Transverse colon (tissue), 4 donors: ENCODE data around the gene SMC3. TPM values are rescaled to one million over a fixed set of nuclear protein-coding genes. Genes with fewer than 3 reads are reported as not detected.

ENCODE experiments used
- DNase-seq: peaks from one replicate; pipeline ENCODE4 v3.0.0-alpha.2; 2019
- H3K27ac ChIP-seq, 4 donors: fragments of 200-600 bp; sonication (generic); 2 replicates each; pipeline ENCODE4 v1.5.1; 2016 to 2018; ENCODE audit warnings: inconsistent platforms in 4 of 4
- H3K27me3 ChIP-seq: fragments of 200-600 bp; sonication (generic); 2 replicates; pipeline ENCODE4 v1.5.1; 2017; ENCODE audit warnings: inconsistent platforms
- H3K36me3 ChIP-seq, 4 donors: fragments of 200-600 bp; sonication (generic); 2 replicates each; pipeline ENCODE4 v1.5.1; 2017 to 2019; ENCODE audit warnings: inconsistent platforms in 4 of 4
- H3K4me1 ChIP-seq, 4 donors: fragments of 200-600 bp; sonication (generic); 2 replicates each; pipeline ENCODE4 v1.5.1; 2017 to 2020; ENCODE audit warnings: inconsistent platforms in 4 of 4
- H3K4me3 ChIP-seq, 4 donors: fragments of 200-600 bp; sonication (generic); 1 replicate in 1 of 4; 2 replicates in 3 of 4; pipeline versions ENCODE4 v1.5.1 to v1.6.1; 2017 to 2019; ENCODE audit warnings: inconsistent platforms in 4 of 4
- H3K9me3 ChIP-seq, 2 donors: fragments of 200-600 bp; sonication (generic); 2 replicates each; pipeline ENCODE4 v1.5.1; 2017 to 2019; ENCODE audit warnings: inconsistent platforms in 2 of 2
- EP300 ChIP-seq: sonication (generic); formaldehyde crosslinking; IDR thresholded peaks from one replicate; pipeline ENCODE4 v1.6.1; 2017; ENCODE audit warnings: antibody characterized with exemption, low read depth
- POLR2A ChIP-seq: fragments of 450-650 bp; IDR thresholded peaks from one replicate; pipeline ENCODE4 v1.6.1; 2016; ENCODE audit warnings: antibody characterized with exemption, mild to moderate bottlenecking, moderate library complexity
- POLR2AphosphoS5 ChIP-seq, 3 donors: sonication (generic); formaldehyde crosslinking; IDR thresholded peaks; one replicate each; pipeline ENCODE4 v1.6.1; 2016; ENCODE audit warnings: antibody characterized with exemption in 3 of 3
- WGBS, 2 donors: methylation state at CpG; one replicate each; pipeline ENCODE4 v1.1.5; 2018; ENCODE audit warnings: low coverage in 1 of 2; 5-methylcytosine and 5-hydroxymethylcytosine counted together
- in situ Hi-C, 4 donors: fragments of 200-750 bp; cut with MboI; loops; one replicate each; pipeline versions ENCODE4 v1.15.0 to v1.15.1; 2017; ENCODE audit warnings: low sequenced_read_pairs in 3 of 4, low pct_ligation_motif_present in 1 of 4, low pct_unique_long_range_greater_than_20kb in 1 of 4
- intact Hi-C: fragments of 100-400 bp; cut with DNase I; formaldehyde crosslinking; loops from one replicate; pipeline ENCODE4 v1.15.1; 2023; ENCODE audit warnings: low total_unique reads
- total RNA-seq, 4 donors: library from RNA; depleted of rRNA; stranded (reverse); fragments of >200 nt; gene quantifications; one replicate each; pipeline ENCODE4 v1.1.0, GENCODE V29; 2016
- TF ChIP-seq, protein P1 (sequence below), 5 experiments: fragments of 200-600 bp in 3 of 5; fragments of 450-650 bp in 2 of 5; sonication (generic) in 3 of 5; IDR thresholded peaks; 1 replicate in 2 of 5; 2 replicates in 3 of 5; pipeline ENCODE4 v1.5.1; 2016 to 2017; ENCODE audit warnings: antibody characterized with exemption in 5 of 5, inconsistent platforms in 3 of 5, mild to moderate bottlenecking in 2 of 5, moderate library complexity in 1 of 5

The SMC3 gene
- total RNA-seq, 4 donors from 2014 or later = 16.8 to 31.9 (median 21.1) TPM

DNA sequence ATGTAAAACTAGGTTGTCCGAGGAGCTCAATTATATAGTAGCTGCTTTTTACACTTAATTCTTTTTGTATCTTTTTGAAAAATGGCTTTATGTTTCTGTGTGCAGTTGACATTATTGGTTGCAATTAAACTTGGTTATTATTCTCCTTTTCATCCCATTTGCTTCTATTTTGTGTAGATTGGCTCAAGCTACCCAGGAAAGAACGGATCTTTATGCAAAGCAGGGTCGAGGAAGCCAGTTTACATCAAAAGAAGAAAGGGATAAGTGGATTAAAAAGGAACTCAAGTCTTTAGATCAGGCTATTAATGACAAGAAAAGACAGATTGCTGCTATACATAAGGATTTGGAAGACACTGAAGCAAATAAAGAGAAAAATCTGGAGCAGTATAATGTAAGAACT, 16.5 kb downstream of the SMC3 start:
- H3K4me3 ChIP-seq = no peak overlapping the region
- in situ Hi-C loops (loop anchor here in 1 of 4 donors (25.0 kb wide), 1 partner anchor 328 kb away; the partner anchor contains the start of genes BBIP1 and SHOC2), intact Hi-C loops (no loop called here)
- H3K27me3 ChIP-seq = no peaks in the 10 kb centered on the region
- TF ChIP-seq POLR2A = no peak
- TF ChIP-seq POLR2AphosphoS5 (IDR thresholded peaks at IDR 0.05) = no peak
- TF ChIP-seq, protein P1, sequence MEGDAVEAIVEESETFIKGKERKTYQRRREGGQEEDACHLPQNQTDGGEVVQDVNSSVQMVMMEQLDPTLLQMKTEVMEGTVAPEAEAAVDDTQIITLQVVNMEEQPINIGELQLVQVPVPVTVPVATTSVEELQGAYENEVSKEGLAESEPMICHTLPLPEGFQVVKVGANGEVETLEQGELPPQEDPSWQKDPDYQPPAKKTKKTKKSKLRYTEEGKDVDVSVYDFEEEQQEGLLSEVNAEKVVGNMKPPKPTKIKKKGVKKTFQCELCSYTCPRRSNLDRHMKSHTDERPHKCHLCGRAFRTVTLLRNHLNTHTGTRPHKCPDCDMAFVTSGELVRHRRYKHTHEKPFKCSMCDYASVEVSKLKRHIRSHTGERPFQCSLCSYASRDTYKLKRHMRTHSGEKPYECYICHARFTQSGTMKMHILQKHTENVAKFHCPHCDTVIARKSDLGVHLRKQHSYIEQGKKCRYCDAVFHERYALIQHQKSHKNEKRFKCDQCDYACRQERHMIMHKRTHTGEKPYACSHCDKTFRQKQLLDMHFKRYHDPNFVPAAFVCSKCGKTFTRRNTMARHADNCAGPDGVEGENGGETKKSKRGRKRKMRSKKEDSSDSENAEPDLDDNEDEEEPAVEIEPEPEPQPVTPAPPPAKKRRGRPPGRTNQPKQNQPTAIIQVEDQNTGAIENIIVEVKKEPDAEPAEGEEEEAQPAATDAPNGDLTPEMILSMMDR (IDR thresholded peaks at IDR 0.05) = no peak
- no peak for TF ChIP-seq EP300
- H3K4me1 ChIP-seq = no peaks in the 10 kb centered on the region
- WGBS, 2 donors = 88 to 95% methylated on average over 3 of the region's 3 CpGs
- no peaks in the 10 kb centered on the region for H3K9me3 ChIP-seq
- no peak overlapping the region for H3K27ac ChIP-seq
- no peak for DNase-seq
- H3K36me3 ChIP-seq = peaks cover 0 to 77% (median 34%) of the 10 kb centered on the region in 4 donors

DNA sequence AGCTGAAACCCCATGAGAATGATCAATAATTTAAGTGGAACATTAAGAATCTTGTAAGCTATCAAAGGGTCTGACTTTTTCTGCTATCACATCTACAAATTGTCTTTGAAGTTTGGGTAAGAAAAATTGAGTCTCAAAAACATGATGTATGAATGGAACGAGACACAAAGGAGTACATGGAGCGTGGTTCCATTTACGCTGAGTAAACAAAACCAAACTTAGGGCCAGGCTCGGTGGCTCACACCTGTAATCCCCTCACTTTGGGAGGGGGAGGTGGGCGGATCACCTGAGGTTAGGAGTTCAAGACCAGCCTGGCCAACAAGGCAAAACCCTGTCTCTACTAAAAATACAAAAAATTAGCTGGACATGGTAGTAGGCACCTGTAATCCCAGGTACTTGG, 24.3 kb downstream of the SMC3 start:
- Histone ChIP-seq H3K27ac (no peak overlapping the region), H3K27me3 (no peaks in the 10 kb centered on the region), H3K9me3 (no peaks in the 10 kb centered on the region), H3K36me3 (peaks cover 0 to 62% (median 30%) of the 10 kb centered on the region in 4 donors), H3K4me3 (no peak overlapping the region), H3K4me1 (no peaks in the 10 kb centered on the region)
- 88 to 90% methylated on average over 5 of the region's 5 CpGs for WGBS, 2 donors
- in situ Hi-C loops = loop anchor here in 1 of 4 donors (25.0 kb wide), 1 partner anchor 321 kb away; the partner anchor contains the start of genes BBIP1 and SHOC2
- DNase-seq = no peak
- TF ChIP-seq, protein P1 (IDR thresholded peaks at IDR 0.05) = no peak
- TF ChIP-seq POLR2A (no peak), POLR2AphosphoS5 (IDR thresholded peaks at IDR 0.05) (no peak), EP300 (no peak)
- intact Hi-C loops = no loop called here

DNA sequence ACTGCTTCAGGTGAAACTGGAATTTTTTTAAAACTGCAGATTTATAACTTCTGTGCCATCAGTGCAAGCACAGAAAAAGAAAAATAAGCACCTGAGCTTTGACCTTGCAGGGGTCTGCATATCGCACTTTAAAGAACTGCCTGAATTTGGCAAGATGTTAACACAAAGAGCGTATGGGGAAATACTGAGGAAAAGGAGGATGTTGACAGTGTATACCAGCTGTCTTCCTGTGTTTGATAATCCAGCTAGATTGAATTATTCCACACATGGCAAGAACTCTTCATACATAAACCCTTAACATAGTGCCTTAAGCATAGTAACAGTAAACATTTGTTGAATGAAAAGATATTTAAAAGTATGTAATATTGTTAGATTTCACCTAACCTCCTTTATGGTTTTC, 30.0 kb downstream of the SMC3 start:
- intact Hi-C loops = no loop called here
- H3K36me3 ChIP-seq = peaks cover 0 to 57% (median 18%) of the 10 kb centered on the region in 4 donors
- TF ChIP-seq EP300 (no peak), POLR2A (no peak), POLR2AphosphoS5 (IDR thresholded peaks at IDR 0.05) (no peak)
- TF ChIP-seq, protein P1 (IDR thresholded peaks at IDR 0.05) = no peak
- H3K9me3 ChIP-seq = no peaks in the 10 kb centered on the region
- DNase-seq = no peak
- in situ Hi-C loops = loop anchor here in 1 of 4 donors (25.0 kb wide), 1 partner anchor 315 kb away; the partner anchor contains the start of genes BBIP1 and SHOC2
- H3K4me1 ChIP-seq = no peaks in the 10 kb centered on the region
- H3K27ac ChIP-seq = no peak overlapping the region
- no peak overlapping the region for H3K4me3 ChIP-seq
- WGBS, 2 donors = 90 to 95% methylated on average over 2 of the region's 2 CpGs
- H3K27me3 ChIP-seq = no peaks in the 10 kb centered on the region

DNA sequence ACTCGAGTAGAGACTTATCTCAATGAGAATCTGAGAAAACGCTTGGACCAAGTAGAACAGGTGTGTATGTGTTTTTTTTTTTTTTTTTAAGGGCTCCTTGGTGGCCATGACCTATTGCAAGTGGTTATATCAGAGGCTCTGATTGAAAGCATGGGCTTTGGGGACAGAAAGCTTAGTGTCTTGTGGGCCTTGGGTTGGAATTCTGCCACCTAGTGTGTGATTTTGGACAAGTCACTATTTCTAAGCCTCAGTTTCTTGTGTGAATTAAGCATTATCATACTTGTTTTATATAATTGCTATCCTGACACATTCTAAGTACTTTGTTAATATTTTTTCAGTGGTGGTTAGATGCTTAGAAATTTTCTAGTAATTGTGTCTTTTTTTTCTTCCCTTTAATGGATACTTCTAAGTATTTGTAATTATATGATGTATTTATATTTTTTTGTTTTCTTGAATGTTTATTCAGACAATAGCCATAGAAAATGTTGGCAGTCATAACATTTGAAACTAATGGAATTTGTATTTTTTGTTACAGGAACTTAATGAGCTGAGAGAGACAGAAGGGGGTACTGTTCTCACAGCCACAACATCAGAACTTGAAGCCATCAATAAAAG, 33.1 kb downstream of the SMC3 start:
- Histone ChIP-seq H3K4me1 (no peaks in the 10 kb centered on the region), H3K36me3 (peaks cover 0 to 69% (median 26%) of the 10 kb centered on the region in 4 donors), H3K4me3 (no peak overlapping the region), H3K27ac (no peak overlapping the region), H3K9me3 (no peaks in the 10 kb centered on the region), H3K27me3 (no peaks in the 10 kb centered on the region)
- DNase-seq = no peak
- intact Hi-C loops = no loop called here
- 56 to 77% methylated on average over 2 of the region's 2 CpGs for WGBS, 2 donors
- in situ Hi-C loops = loop anchor here (10.0 to 25.0 kb wide), 4 partner anchors 74 to 1537 kb away; partner anchors contain the start of genes BBIP1 (in 1 of the 4) and SHOC2 (in 1 of the 4)
- TF ChIP-seq POLR2A = no peak
- no peak for TF ChIP-seq POLR2AphosphoS5 (IDR thresholded peaks at IDR 0.05)
- TF ChIP-seq, protein P1 (IDR thresholded peaks at IDR 0.05) = peak; percentile 32 to 46 (median 43)
- no peak for TF ChIP-seq EP300
